ENCODE data around the gene RCOR1.
A peak's percentile ranks its signal among the peaks of the same experiment; 100 is the strongest.
"Not testable (repeated sequence)": the region's sequence is repeated elsewhere in the genome, so short reads cannot be mapped to it uniquely, and the experiment has no call there.

The RCOR1 gene

GRCh38 chr14:102593825-102594137, 1.3 kb downstream of the RCOR1 start:
- DNase-seq = no peak

- peak; percentile 17 to 41 for DNase-seq
These were observed 2.2 kb downstream of the RCOR1 start for GRCh38 chr14:102594514-102595175.

- DNase-seq = no peak
These were observed 9.0 kb downstream of the RCOR1 start for GRCh38 chr14:102601378-102601925.

- DNase-seq = no peak
These were observed 10.2 kb downstream of the RCOR1 start for GRCh38 chr14:102602421-102603292.

GRCh38 chr14:102603293-102603907, 11.0 kb downstream of the RCOR1 start:
- no peak for DNase-seq

GRCh38 chr14:102604183-102604582, 11.7 kb downstream of the RCOR1 start:
- no peak for DNase-seq

GRCh38 chr14:102605029-102605428, 12.6 kb downstream of the RCOR1 start:
- no peak for DNase-seq

GRCh38 chr14:102606296-102606695, 13.8 kb downstream of the RCOR1 start:
- DNase-seq = no peak

GRCh38 chr14:102608064-102608446, 15.6 kb downstream of the RCOR1 start:
- DNase-seq = no peak

- no peak for DNase-seq
These were observed 18.7 kb downstream of the RCOR1 start for GRCh38 chr14:102610968-102611811.

- no peak for DNase-seq
These were observed 23.9 kb downstream of the RCOR1 start for GRCh38 chr14:102616318-102616717.

- DNase-seq = no peak
These were observed 24.4 kb downstream of the RCOR1 start for GRCh38 chr14:102616799-102617198.

GRCh38 chr14:102619012-102619411, 26.6 kb downstream of the RCOR1 start:
- not testable (repeated sequence) for DNase-seq

- no peak for DNase-seq
These were observed 28.0 kb downstream of the RCOR1 start for GRCh38 chr14:102620413-102620812.

GRCh38 chr14:102622262-102622885, 29.9 kb downstream of the RCOR1 start:
- DNase-seq = no peak

GRCh38 chr14:102624666-102625065, 32.2 kb downstream of the RCOR1 start:
- no peak for DNase-seq

- no peak for DNase-seq
These were observed 33.3 kb downstream of the RCOR1 start for GRCh38 chr14:102625564-102626296.

GRCh38 chr14:102626530-102626929, 34.1 kb downstream of the RCOR1 start:
- no peak for DNase-seq

- DNase-seq = no peak
These were observed 36.6 kb downstream of the RCOR1 start for GRCh38 chr14:102629011-102629444.

- DNase-seq = no peak
These were observed 37.4 kb downstream of the RCOR1 start for GRCh38 chr14:102629808-102630350.

GRCh38 chr14:102630405-102630804, 38.0 kb downstream of the RCOR1 start:
- DNase-seq = no peak
